ENCODE results near the gene TANC1.

DNA sequence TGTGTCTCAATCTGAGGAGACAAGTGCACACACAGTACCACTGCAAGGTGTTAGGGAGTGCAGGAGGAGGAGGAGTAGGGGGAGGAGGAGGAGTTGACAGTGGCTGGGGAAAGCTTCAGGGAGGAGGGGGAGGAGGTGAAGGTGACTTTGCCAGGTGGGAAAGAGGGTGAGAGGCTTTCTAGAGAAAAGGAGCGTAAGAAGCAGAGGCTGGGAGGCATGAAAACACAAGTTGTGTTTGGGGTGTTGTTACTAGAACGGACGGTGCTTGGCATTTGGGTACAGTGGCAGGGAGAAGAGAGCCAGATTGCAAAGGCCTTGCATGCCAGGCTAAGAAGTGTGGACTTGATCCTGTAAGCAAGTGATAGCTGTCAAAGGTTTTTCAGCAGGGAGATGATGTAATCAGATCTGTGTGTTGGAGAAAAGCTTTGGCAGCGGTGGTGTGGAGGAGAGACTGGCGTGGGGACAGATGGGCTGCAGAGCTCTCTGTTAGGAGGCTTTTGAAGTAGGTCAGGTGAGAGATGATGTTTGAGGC is 16.2 kb downstream of the TANC1 start:
- TF ChIP-seq CTCF (conservative IDR thresholded peaks at IDR 0.05; ENCODE audit: low read depth in 2 of 2), result no peak
- TF ChIP-seq, protein P1, sequence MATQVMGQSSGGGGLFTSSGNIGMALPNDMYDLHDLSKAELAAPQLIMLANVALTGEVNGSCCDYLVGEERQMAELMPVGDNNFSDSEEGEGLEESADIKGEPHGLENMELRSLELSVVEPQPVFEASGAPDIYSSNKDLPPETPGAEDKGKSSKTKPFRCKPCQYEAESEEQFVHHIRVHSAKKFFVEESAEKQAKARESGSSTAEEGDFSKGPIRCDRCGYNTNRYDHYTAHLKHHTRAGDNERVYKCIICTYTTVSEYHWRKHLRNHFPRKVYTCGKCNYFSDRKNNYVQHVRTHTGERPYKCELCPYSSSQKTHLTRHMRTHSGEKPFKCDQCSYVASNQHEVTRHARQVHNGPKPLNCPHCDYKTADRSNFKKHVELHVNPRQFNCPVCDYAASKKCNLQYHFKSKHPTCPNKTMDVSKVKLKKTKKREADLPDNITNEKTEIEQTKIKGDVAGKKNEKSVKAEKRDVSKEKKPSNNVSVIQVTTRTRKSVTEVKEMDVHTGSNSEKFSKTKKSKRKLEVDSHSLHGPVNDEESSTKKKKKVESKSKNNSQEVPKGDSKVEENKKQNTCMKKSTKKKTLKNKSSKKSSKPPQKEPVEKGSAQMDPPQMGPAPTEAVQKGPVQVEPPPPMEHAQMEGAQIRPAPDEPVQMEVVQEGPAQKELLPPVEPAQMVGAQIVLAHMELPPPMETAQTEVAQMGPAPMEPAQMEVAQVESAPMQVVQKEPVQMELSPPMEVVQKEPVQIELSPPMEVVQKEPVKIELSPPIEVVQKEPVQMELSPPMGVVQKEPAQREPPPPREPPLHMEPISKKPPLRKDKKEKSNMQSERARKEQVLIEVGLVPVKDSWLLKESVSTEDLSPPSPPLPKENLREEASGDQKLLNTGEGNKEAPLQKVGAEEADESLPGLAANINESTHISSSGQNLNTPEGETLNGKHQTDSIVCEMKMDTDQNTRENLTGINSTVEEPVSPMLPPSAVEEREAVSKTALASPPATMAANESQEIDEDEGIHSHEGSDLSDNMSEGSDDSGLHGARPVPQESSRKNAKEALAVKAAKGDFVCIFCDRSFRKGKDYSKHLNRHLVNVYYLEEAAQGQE (IDR thresholded peaks at IDR 0.05; ENCODE audit: unreplicated experiment), result no peak
- TF ChIP-seq EZH2 (IDR thresholded peaks at IDR 0.05; ENCODE audit: low read depth, unreplicated experiment), result no peak
- no peak for TF ChIP-seq POLR2AphosphoS5 (IDR thresholded peaks at IDR 0.05; ENCODE audit: low read depth)
- TF ChIP-seq EZH2phosphoT487 (IDR thresholded peaks at IDR 0.05; ENCODE audit: unreplicated experiment), result no peak
